Measurements from ENCODE around the gene HSD17B7.

Gene HSD17B7

GRCh38 chr1:162779043-162779442 is 11.5 kb upstream of the HSD17B7 start:
- no peak for TF ChIP-seq TEAD4 (IDR thresholded peaks at IDR 0.05)
- TF ChIP-seq FOXM1 (IDR thresholded peaks at IDR 0.05; ENCODE audit: borderline replicate concordance, low read depth) = no peak
- no peak for TF ChIP-seq EP300 (IDR thresholded peaks at IDR 0.05; ENCODE audit: borderline replicate concordance)
- TF ChIP-seq TAF1 (IDR thresholded peaks at IDR 0.05; ENCODE audit: low read depth) = no peak
- TF ChIP-seq RAD21 (IDR thresholded peaks at IDR 0.05; ENCODE audit: low read depth) = no peak
- TF ChIP-seq USF1 (IDR thresholded peaks at IDR 0.05) = no peak
- no peak for TF ChIP-seq CREB1 (IDR thresholded peaks at IDR 0.05; ENCODE audit: low read depth)
- no peak for TF ChIP-seq NFIC (IDR thresholded peaks at IDR 0.05)
- no peak for TF ChIP-seq REST (IDR thresholded peaks at IDR 0.05; ENCODE audit: low read depth)
- TF ChIP-seq CEBPB (IDR thresholded peaks at IDR 0.05) = no peak
- no peak for TF ChIP-seq TCF12 (IDR thresholded peaks at IDR 0.05; ENCODE audit: low read depth)

DNA sequence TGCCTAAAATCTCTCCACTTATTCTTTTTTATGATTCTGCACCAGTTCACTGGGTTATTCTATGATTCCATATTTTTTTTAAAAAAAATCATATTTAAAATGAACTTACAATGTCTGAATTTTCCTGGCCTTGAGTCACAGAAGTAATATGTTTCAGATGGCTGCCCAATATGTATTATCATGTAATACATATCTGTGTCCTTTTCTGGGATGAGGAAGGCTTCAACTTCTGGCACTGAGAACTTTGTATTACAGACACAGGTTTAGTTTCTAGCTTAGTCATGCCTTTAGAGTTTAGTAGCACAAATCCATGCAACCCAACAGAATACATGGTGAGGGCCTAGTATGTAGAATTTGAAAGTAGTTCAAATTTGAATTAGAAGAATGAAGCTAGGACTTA is 7.8 kb upstream of the HSD17B7 start:
- TF ChIP-seq MAX (IDR thresholded peaks at IDR 0.05) = no peak
- TF ChIP-seq RAD21 (IDR thresholded peaks at IDR 0.05; ENCODE audit: low read depth) = no peak
- TF ChIP-seq TCF12 (IDR thresholded peaks at IDR 0.05; ENCODE audit: low read depth) = no peak
- no peak for TF ChIP-seq CREB1 (IDR thresholded peaks at IDR 0.05; ENCODE audit: low read depth)
- TF ChIP-seq FOXM1 (IDR thresholded peaks at IDR 0.05; ENCODE audit: borderline replicate concordance, low read depth) = no peak

DNA sequence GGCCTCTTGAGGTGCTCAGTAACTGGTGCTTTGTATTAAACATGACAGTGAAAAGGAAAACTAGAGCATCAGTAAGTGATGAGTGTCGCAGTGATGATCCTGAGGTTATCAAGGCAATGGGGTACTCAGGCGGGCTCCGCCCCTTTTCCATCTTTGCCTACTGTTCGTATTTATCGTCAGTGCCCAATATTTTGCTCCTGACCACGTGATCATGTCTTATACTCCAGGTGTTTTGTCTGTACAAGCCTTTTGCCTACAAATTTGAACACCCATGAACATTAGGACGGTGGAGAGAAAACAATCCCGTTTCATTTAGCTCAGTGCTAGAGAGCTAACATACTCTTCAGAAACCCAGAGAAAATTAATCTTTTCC is 469 bp downstream of the HSD17B7 start:
- TF ChIP-seq USF1 (IDR thresholded peaks at IDR 0.05) = peak; percentile 79

DNA sequence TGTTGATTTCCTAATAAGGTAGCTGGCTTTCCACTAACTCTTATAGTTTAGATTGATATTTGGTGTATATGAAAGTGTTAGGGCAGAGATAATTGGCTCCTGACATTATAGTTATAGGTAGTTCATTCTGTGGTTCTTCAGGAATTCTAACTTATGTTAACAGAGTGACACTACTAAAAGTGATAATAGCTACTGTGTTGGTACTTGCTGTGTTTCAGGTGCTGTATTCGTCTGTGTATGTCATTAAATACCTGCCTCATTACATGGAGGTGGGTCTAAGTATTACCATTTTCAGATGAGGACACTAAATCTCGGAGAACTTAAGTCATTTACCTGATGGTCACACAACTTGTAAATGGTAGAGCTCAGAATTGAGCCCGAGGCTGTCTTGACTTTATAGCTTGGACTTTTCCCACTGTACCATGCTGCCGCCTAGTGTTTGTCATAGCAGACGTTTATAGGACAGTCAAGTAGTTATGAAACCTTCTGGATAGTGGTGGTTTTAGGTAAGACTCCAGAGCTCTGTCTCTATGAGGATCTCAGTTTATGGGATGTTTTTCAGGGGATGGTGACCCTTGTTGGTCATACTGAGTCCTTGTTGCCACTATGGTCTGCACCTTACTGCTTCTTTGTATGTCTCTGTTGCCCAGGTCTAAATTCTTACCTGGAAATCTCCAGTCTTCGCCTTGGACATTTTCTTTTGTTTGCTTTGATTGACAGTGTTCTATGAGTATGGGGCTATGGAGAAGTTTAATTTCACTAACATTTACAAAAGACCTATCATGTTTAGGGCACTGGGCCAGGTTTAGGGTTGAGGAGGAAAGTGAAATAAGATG is 9.7 kb downstream of the HSD17B7 start:
- peak; percentile 73 for TF ChIP-seq RAD21 (IDR thresholded peaks at IDR 0.05; ENCODE audit: low read depth)

- no peak for TF ChIP-seq TEAD4 (IDR thresholded peaks at IDR 0.05)
- TF ChIP-seq EGR1 (IDR thresholded peaks at IDR 0.05) = 0 out of 2 replicates have a peak, but pooled peaks have one; percentile 24
- TF ChIP-seq ZBTB7A (IDR thresholded peaks at IDR 0.05; ENCODE audit: low read depth) = 0 out of 2 replicates have a peak, but pooled peaks have one; percentile 19
- no peak; the same call in 1 of the 2 replicates for TF ChIP-seq TCF12 (IDR thresholded peaks at IDR 0.05; ENCODE audit: low read depth)
- TF ChIP-seq FOXM1 (IDR thresholded peaks at IDR 0.05; ENCODE audit: borderline replicate concordance, low read depth) = no peak
- TF ChIP-seq NFIC (IDR thresholded peaks at IDR 0.05) = no peak; the same call in 1 of the 2 replicates
- no peak for TF ChIP-seq TAF1 (IDR thresholded peaks at IDR 0.05; ENCODE audit: low read depth)
- no peak for TF ChIP-seq USF1 (IDR thresholded peaks at IDR 0.05)
- TF ChIP-seq MAX (IDR thresholded peaks at IDR 0.05) = 0 out of 2 replicates have a peak, but pooled peaks have one; percentile 10
- no peak for TF ChIP-seq REST (IDR thresholded peaks at IDR 0.05; ENCODE audit: low read depth)
Observed at GRCh38 chr1:162822391-162823200, 32.1 kb downstream of the HSD17B7 start.

DNA sequence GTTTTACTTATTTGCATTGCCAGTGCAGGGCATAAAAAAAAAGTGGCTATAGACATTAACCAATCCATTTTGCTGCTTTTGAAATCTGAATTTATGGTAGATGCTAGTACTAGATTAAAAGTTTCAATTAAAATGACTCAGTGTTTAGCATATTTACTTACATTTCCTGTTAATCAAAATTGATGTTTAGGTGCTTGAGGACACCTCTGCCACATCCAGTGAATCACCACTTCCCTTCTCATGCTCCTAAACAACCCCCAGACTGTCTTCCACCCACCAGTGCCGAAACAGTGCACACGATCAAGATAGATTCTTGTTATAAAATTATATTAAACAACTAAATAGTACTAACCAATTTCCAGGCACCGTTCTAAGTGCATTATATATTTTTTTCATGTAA is 32.7 kb downstream of the HSD17B7 start:
- TF ChIP-seq EP300 (IDR thresholded peaks at IDR 0.05; ENCODE audit: borderline replicate concordance) = no peak
- TF ChIP-seq TEAD4 (IDR thresholded peaks at IDR 0.05) = no peak
- TF ChIP-seq RAD21 (IDR thresholded peaks at IDR 0.05; ENCODE audit: low read depth) = no peak
- no peak for TF ChIP-seq EGR1 (IDR thresholded peaks at IDR 0.05)
- no peak for TF ChIP-seq CEBPB (IDR thresholded peaks at IDR 0.05)
- TF ChIP-seq FOXM1 (IDR thresholded peaks at IDR 0.05; ENCODE audit: borderline replicate concordance, low read depth) = no peak
- no peak for TF ChIP-seq NFIC (IDR thresholded peaks at IDR 0.05)
- no peak for TF ChIP-seq REST (IDR thresholded peaks at IDR 0.05; ENCODE audit: low read depth)
- TF ChIP-seq MAX (IDR thresholded peaks at IDR 0.05) = no peak
- TF ChIP-seq ZBTB7A (IDR thresholded peaks at IDR 0.05; ENCODE audit: low read depth) = no peak
- TF ChIP-seq TCF12 (IDR thresholded peaks at IDR 0.05; ENCODE audit: low read depth) = no peak
- TF ChIP-seq YY1 (IDR thresholded peaks at IDR 0.05; ENCODE audit: low read depth) = no peak
- TF ChIP-seq USF1 (IDR thresholded peaks at IDR 0.05) = no peak
- no peak for TF ChIP-seq CREB1 (IDR thresholded peaks at IDR 0.05; ENCODE audit: low read depth)
- TF ChIP-seq TAF1 (IDR thresholded peaks at IDR 0.05; ENCODE audit: low read depth) = no peak

Measured in Ishikawa (cell line).